ENCODE data around the gene STAM.
A peak's percentile ranks its signal among the peaks of the same experiment; 100 is the strongest.
"Not testable (repeated sequence)": the region's sequence is repeated elsewhere in the genome, so short reads cannot be mapped to it uniquely, and the experiment has no call there.

Gene STAM

GRCh38 chr10:17624996-17625395, 19.0 kb upstream of the STAM start:
- no peak overlapping the region for H3K9ac ChIP-seq (ENCODE audit: low read length)
- no peak overlapping the region for H3K4me2 ChIP-seq (ENCODE audit: low read length)
- H3K27ac ChIP-seq (ENCODE audit: low read length), result no peak overlapping the region
- H3K79me2 ChIP-seq (ENCODE audit: low read length), result no peaks in the 10 kb centered on the region
- H4K20me1 ChIP-seq (ENCODE audit: insufficient read depth, low read length), result no peaks in the 10 kb centered on the region
- no peak overlapping the region for H3K4me3 ChIP-seq (ENCODE audit: low read length)
- no peak overlapping the region for H2AFZ ChIP-seq (ENCODE audit: low read depth, low read length)
- no peaks in the 10 kb centered on the region for H3K36me3 ChIP-seq (replicated peaks; ENCODE audit: low read depth, low read length)
- H3K4me1 ChIP-seq (ENCODE audit: low read length), result 0 out of 2 replicates have a peak, but pooled peaks cover 1% of the 10 kb centered on the region
- no peaks in the 10 kb centered on the region for H3K9me3 ChIP-seq (ENCODE audit: insufficient read depth, low read length)
- TF ChIP-seq EZH2phosphoT487 (IDR thresholded peaks at IDR 0.05; ENCODE audit: low read depth) (no peak), CTCF (IDR thresholded peaks at IDR 0.05; ENCODE audit: low read depth, low read length) (no peak)
- no peaks in the 10 kb centered on the region; the same call in 1 of the 2 replicates for H3K27me3 ChIP-seq (ENCODE audit: low read depth, low read length)

GRCh38 chr10:17626656-17627055, 17.3 kb upstream of the STAM start:
- H3K9ac ChIP-seq (ENCODE audit: low read length), result no peak overlapping the region
- no peak overlapping the region for H3K27ac ChIP-seq (ENCODE audit: low read length)
- no peaks in the 10 kb centered on the region for H4K20me1 ChIP-seq (ENCODE audit: insufficient read depth, low read length)
- H3K9me3 ChIP-seq (ENCODE audit: insufficient read depth, low read length), result no peaks in the 10 kb centered on the region
- H3K36me3 ChIP-seq (replicated peaks; ENCODE audit: low read depth, low read length), result no peaks in the 10 kb centered on the region
- TF ChIP-seq EZH2phosphoT487 (IDR thresholded peaks at IDR 0.05; ENCODE audit: low read depth) (no peak), CTCF (IDR thresholded peaks at IDR 0.05; ENCODE audit: low read depth, low read length) (no peak)
- H3K4me1 ChIP-seq (ENCODE audit: low read length), result no peaks in the 10 kb centered on the region
- no peak overlapping the region for H3K4me3 ChIP-seq (ENCODE audit: low read length)
- H3K27me3 ChIP-seq (ENCODE audit: low read depth, low read length), result no peaks in the 10 kb centered on the region; the same call in 1 of the 2 replicates
- no peak overlapping the region for H3K4me2 ChIP-seq (ENCODE audit: low read length)
- H2AFZ ChIP-seq (ENCODE audit: low read depth, low read length), result no peak overlapping the region
- H3K79me2 ChIP-seq (ENCODE audit: low read length), result no peaks in the 10 kb centered on the region

GRCh38 chr10:17632590-17632989, 11.4 kb upstream of the STAM start:
- H3K4me2 ChIP-seq (ENCODE audit: low read length), result peak overlapping the region; percentile 66
- H3K36me3 ChIP-seq (replicated peaks; ENCODE audit: low read depth, low read length), result not testable (repeated sequence)

GRCh38 chr10:17633353-17633752, 10.6 kb upstream of the STAM start:
- Histone ChIP-seq H3K9ac (ENCODE audit: low read length) (no peak overlapping the region), H3K4me1 (ENCODE audit: low read length) (peaks cover 12% of the 10 kb centered on the region), H4K20me1 (ENCODE audit: insufficient read depth, low read length) (no peaks in the 10 kb centered on the region), H3K9me3 (ENCODE audit: insufficient read depth, low read length) (no peaks in the 10 kb centered on the region), H3K79me2 (ENCODE audit: low read length) (no peaks in the 10 kb centered on the region), H3K36me3 (replicated peaks; ENCODE audit: low read depth, low read length) (no peaks in the 10 kb centered on the region), H3K4me2 (ENCODE audit: low read length) (peak overlapping the region; percentile 66; the same call in 1 of the 2 replicates), H2AFZ (ENCODE audit: low read depth, low read length) (no peak overlapping the region), H3K27me3 (ENCODE audit: low read depth, low read length) (no peaks in the 10 kb centered on the region), H3K4me3 (ENCODE audit: low read length) (no peak overlapping the region), H3K27ac (ENCODE audit: low read length) (no peak overlapping the region)
- TF ChIP-seq CTCF (IDR thresholded peaks at IDR 0.05; ENCODE audit: low read depth, low read length) (no peak), EZH2phosphoT487 (IDR thresholded peaks at IDR 0.05; ENCODE audit: low read depth) (no peak)

More at GRCh38 chr10:17632590-17632989, 11.4 kb upstream of the STAM start:
- not testable (repeated sequence) for H3K9ac ChIP-seq (ENCODE audit: low read length); H2AFZ ChIP-seq (ENCODE audit: low read depth, low read length); H3K9me3 ChIP-seq (ENCODE audit: insufficient read depth, low read length); H4K20me1 ChIP-seq (ENCODE audit: insufficient read depth, low read length); H3K27ac ChIP-seq (ENCODE audit: low read length); H3K79me2 ChIP-seq (ENCODE audit: low read length); H3K27me3 ChIP-seq (ENCODE audit: low read depth, low read length)
- peaks cover 12% of the 10 kb centered on the region for H3K4me1 ChIP-seq (ENCODE audit: low read length)
- H3K4me3 ChIP-seq (ENCODE audit: low read length), result peak overlapping the region; percentile 32

- Histone ChIP-seq H3K9ac (ENCODE audit: low read length) (no peak overlapping the region), H3K79me2 (ENCODE audit: low read length) (peaks cover 11% of the 10 kb centered on the region), H3K36me3 (replicated peaks; ENCODE audit: low read depth, low read length) (no peaks in the 10 kb centered on the region), H2AFZ (ENCODE audit: low read depth, low read length) (no peak overlapping the region), H3K27ac (ENCODE audit: low read length) (no peak overlapping the region), H3K4me3 (ENCODE audit: low read length) (no peak overlapping the region), H3K9me3 (ENCODE audit: insufficient read depth, low read length) (no peaks in the 10 kb centered on the region), H4K20me1 (ENCODE audit: insufficient read depth, low read length) (no peaks in the 10 kb centered on the region), H3K4me1 (ENCODE audit: low read length) (peaks cover 9% of the 10 kb centered on the region), H3K4me2 (ENCODE audit: low read length) (no peak overlapping the region), H3K27me3 (ENCODE audit: low read depth, low read length) (no peaks in the 10 kb centered on the region)
- no peak for TF ChIP-seq CTCF (IDR thresholded peaks at IDR 0.05; ENCODE audit: low read depth, low read length)
Measured at GRCh38 chr10:17637869-17638268, 6.1 kb upstream of the STAM start.

All from OCI-LY3 (cell line).